Mesendoderm (in vitro differentiated cells): ENCODE data around the gene EFCAB6.

Experiments used
- DNase-seq: peaks from one replicate; pipeline ENCODE4 v3.0.0; 2013
- H2AK5ac ChIP-seq: 2 replicates; pipeline ENCODE4 v1.6.1; 2013; ENCODE audit warnings: low read length, inconsistent platforms
- H2BK120ac ChIP-seq: 2 replicates; pipeline ENCODE4 v1.6.1; 2013; ENCODE audit warnings: low read depth, mild to moderate bottlenecking, low read length, moderate library complexity, mixed read lengths
- H2BK15ac ChIP-seq: replicated peaks from 2 replicates; pipeline ENCODE4 v1.6.1; 2013; ENCODE audit warnings: low read depth, mild to moderate bottlenecking, moderate library complexity
- H2BK5ac ChIP-seq: 2 replicates; pipeline ENCODE4 v1.6.1; 2013; ENCODE audit warnings: low read length, inconsistent platforms
- H3K18ac ChIP-seq: 2 replicates; pipeline ENCODE4 v1.6.1; 2013; ENCODE audit warnings: mild to moderate bottlenecking, low read length, mixed read lengths
- H3K23ac ChIP-seq: one replicate; pipeline ENCODE4 v1.6.1; 2013; ENCODE audit warnings: low read length
- H3K27ac ChIP-seq: 2 replicates; pipeline ENCODE4 v1.5.1; 2013; ENCODE audit warnings: low read depth, mild to moderate bottlenecking, inconsistent platforms, low read length, moderate library complexity
- H3K27me3 ChIP-seq: 2 replicates; pipeline ENCODE4 v1.6.1; 2013; ENCODE audit warnings: low read length, control low read depth, mild to moderate bottlenecking, inconsistent platforms; ENCODE audit not compliant: insufficient read depth, poor library complexity
- H3K36me3 ChIP-seq: 2 replicates; pipeline ENCODE4 v1.6.1; 2013; ENCODE audit warnings: low read length, inconsistent platforms; ENCODE audit not compliant: control insufficient read depth, insufficient read depth
- H3K4ac ChIP-seq: one replicate; pipeline ENCODE4 v1.6.1; 2013; ENCODE audit warnings: low read depth, mild to moderate bottlenecking, low read length, moderate library complexity
- H3K4me1 ChIP-seq: 2 replicates; pipeline ENCODE4 v1.6.1; 2013; ENCODE audit warnings: low read depth, low read length, inconsistent platforms; ENCODE audit not compliant: control insufficient read depth
- H3K4me2 ChIP-seq: 2 replicates; pipeline ENCODE4 v1.6.1; 2013; ENCODE audit warnings: low read length
- H3K4me3 ChIP-seq: 2 replicates; pipeline ENCODE4 v1.5.1; 2013; ENCODE audit warnings: mild to moderate bottlenecking, low read length
- H3K56ac ChIP-seq: one replicate; pipeline ENCODE4 v1.6.1; 2013; ENCODE audit warnings: low read length
- H3K79me1 ChIP-seq: 2 replicates; pipeline ENCODE4 v1.6.1; 2013; ENCODE audit warnings: low read length, inconsistent platforms
- H3K79me2 ChIP-seq: 2 replicates; pipeline ENCODE4 v1.6.1; 2013; ENCODE audit warnings: mild to moderate bottlenecking, low read length; ENCODE audit not compliant: control insufficient read depth, insufficient read depth
- H3K9ac ChIP-seq: 2 replicates; pipeline ENCODE4 v1.6.1; 2013; ENCODE audit warnings: low read length, inconsistent platforms
- H4K5ac ChIP-seq: one replicate; pipeline ENCODE4 v1.6.1; 2013; ENCODE audit warnings: low read length
- H4K8ac ChIP-seq: one replicate; pipeline ENCODE4 v1.6.1; 2013; ENCODE audit warnings: low read depth, mild to moderate bottlenecking, control low read depth, low read length, moderate library complexity
- WGBS: extraction: QIAGEN DNeasy Blood & Tissue Kit; methylation state at CpG from one replicate; pipeline ENCODE4 v1.1.7; 2013; ENCODE audit warnings: low lambda C conversion rate, missing lambda C conversion rate; ENCODE audit not compliant: insufficient coverage; ENCODE audit errors: extremely low coverage; 5-methylcytosine and 5-hydroxymethylcytosine counted together

The EFCAB6 gene

GRCh38 chr22:43821606-43822425 is 9.7 kb upstream of the EFCAB6 start:
- Histone ChIP-seq H3K4me2 (no peak overlapping the region), H3K4me3 (no peak overlapping the region), H3K9ac (no peak overlapping the region), H3K79me1 (no peaks in the 10 kb centered on the region), H3K23ac (no peak overlapping the region), H3K27ac (no peak overlapping the region), H4K8ac (no peak overlapping the region), H2BK5ac (no peak overlapping the region), H2BK15ac (no peak overlapping the region), H3K79me2 (no peaks in the 10 kb centered on the region), H3K56ac (no peak overlapping the region), H3K36me3 (no peaks in the 10 kb centered on the region), H3K27me3 (no peaks in the 10 kb centered on the region), H3K18ac (no peak overlapping the region), H4K5ac (no peak overlapping the region), H2AK5ac (no peak overlapping the region), H2BK120ac (no peak overlapping the region), H3K4ac (no peak overlapping the region), H3K4me1 (no peaks in the 10 kb centered on the region)
- WGBS = no CpG with 5 or more reads among the region's 22 CpGs
- no peak for DNase-seq

DNA sequence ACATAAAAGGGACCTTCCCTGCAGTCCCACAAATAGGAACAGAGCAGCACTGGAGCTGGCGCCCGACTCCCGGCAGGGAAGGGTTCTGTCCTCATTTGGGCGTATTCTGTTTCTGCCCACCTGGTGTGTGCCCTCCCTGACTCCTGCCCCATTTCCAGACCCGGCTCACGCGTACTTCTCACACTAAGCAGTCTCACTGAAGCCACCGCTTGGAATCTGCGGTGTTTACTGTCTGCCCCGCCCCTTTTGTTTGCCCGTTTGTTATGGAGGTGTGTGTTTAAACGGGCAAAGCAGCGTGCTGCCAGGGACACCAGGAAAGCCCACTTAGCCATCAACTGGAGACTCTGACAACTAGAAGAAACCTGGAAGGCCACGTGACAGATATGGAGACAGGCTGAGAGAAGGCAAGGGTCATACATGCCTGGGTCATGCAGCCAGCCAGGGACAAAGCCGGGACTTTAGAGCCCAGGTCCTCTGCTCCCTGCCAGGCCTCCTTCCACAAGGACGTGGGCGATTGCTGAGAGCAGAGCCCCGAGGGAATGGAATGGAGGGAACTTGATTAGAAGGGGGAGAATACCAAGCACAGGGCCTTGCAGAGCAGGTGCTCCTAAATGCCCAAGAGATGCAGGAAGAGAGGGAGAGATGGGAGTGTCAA is 8.7 kb upstream of the EFCAB6 start:
- H2BK5ac ChIP-seq = no peak overlapping the region
- H3K27ac ChIP-seq = no peak overlapping the region
- H4K5ac ChIP-seq = no peak overlapping the region
- H2AK5ac ChIP-seq = no peak overlapping the region
- H3K79me1 ChIP-seq = no peaks in the 10 kb centered on the region
- H2BK120ac ChIP-seq = no peak overlapping the region
- no peak for DNase-seq
- no peak overlapping the region for H3K9ac ChIP-seq
- H3K4me3 ChIP-seq = no peak overlapping the region
- H3K4ac ChIP-seq = no peak overlapping the region
- H4K8ac ChIP-seq = no peak overlapping the region
- H3K79me2 ChIP-seq = no peaks in the 10 kb centered on the region
- no peak overlapping the region for H3K18ac ChIP-seq
- no peak overlapping the region for H3K4me2 ChIP-seq
- H3K4me1 ChIP-seq = no peaks in the 10 kb centered on the region
- no peak overlapping the region for H3K56ac ChIP-seq
- H3K23ac ChIP-seq = no peak overlapping the region
- no CpG with 5 or more reads among the region's 18 CpGs for WGBS
- H2BK15ac ChIP-seq = no peak overlapping the region
- H3K36me3 ChIP-seq = no peaks in the 10 kb centered on the region
- H3K27me3 ChIP-seq = no peaks in the 10 kb centered on the region

DNA sequence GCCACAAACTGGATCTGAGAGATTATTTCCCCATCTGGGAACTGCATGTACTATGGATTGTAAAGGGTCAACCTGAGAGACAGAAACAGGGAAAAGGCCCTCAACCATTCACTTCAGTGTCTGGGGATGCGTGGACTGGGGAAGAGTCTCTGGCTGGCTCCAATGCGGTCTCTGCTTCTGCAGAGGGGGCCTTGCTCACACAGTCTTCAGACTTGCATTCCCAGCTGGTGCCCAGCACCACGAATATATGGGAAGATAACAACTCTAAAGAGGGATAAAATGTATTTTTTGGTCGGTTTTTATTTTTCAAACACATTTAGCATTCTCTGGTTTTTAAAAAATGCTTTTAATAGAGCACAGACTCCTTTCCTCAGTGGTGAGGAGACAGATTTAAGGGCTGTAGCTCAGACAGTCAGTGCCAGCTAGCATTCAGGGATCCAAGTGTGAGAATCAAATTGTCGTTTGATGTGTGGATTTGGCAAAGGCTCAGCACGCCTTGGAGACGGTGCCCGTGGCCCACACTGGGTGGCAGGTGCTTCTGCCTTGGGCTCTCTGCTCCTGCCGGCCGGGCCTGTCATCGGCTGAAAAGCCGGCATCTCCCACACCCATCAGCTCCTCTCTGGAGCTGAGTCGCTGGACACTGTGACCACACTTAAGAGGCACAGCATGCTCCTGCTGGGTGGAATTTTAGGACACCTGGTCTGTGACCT is 8.0 kb upstream of the EFCAB6 start:
- no peak for DNase-seq
- Histone ChIP-seq H3K27ac (no peak overlapping the region), H3K4me2 (no peak overlapping the region), H3K4ac (no peak overlapping the region), H4K8ac (no peak overlapping the region), H3K9ac (no peak overlapping the region), H3K18ac (no peak overlapping the region), H2AK5ac (no peak overlapping the region), H3K79me1 (no peaks in the 10 kb centered on the region), H4K5ac (no peak overlapping the region), H2BK15ac (no peak overlapping the region), H3K23ac (no peak overlapping the region), H3K56ac (no peak overlapping the region), H3K79me2 (no peaks in the 10 kb centered on the region), H2BK120ac (no peak overlapping the region), H3K27me3 (no peaks in the 10 kb centered on the region), H3K4me3 (no peak overlapping the region), H2BK5ac (no peak overlapping the region), H3K36me3 (no peaks in the 10 kb centered on the region), H3K4me1 (no peaks in the 10 kb centered on the region)
- WGBS = no CpG with 5 or more reads among the region's 13 CpGs

- H3K4me2 ChIP-seq = no peak overlapping the region
- H3K4me1 ChIP-seq = no peaks in the 10 kb centered on the region
- no peaks in the 10 kb centered on the region for H3K27me3 ChIP-seq
- no peak overlapping the region for H3K9ac ChIP-seq
- no peak overlapping the region for H2BK15ac ChIP-seq
- DNase-seq = no peak
- H3K18ac ChIP-seq = no peak overlapping the region
- WGBS = no CpG with 5 or more reads among the region's 12 CpGs
- H3K79me2 ChIP-seq = no peaks in the 10 kb centered on the region
- H3K4me3 ChIP-seq = no peak overlapping the region
- no peak overlapping the region for H2BK5ac ChIP-seq
- H2AK5ac ChIP-seq = no peak overlapping the region
- H3K79me1 ChIP-seq = no peaks in the 10 kb centered on the region
- H3K56ac ChIP-seq = no peak overlapping the region
- H3K23ac ChIP-seq = no peak overlapping the region
- H3K36me3 ChIP-seq = no peaks in the 10 kb centered on the region
- H4K8ac ChIP-seq = no peak overlapping the region
- H3K4ac ChIP-seq = no peak overlapping the region
- H2BK120ac ChIP-seq = no peak overlapping the region
- no peak overlapping the region for H3K27ac ChIP-seq
- no peak overlapping the region for H4K5ac ChIP-seq
These were observed 7.4 kb upstream of the EFCAB6 start for GRCh38 chr22:43819421-43819921.

- no peak overlapping the region for H3K56ac ChIP-seq
- no peak overlapping the region for H3K27ac ChIP-seq
- H2AK5ac ChIP-seq = no peak overlapping the region
- no peak overlapping the region for H3K4ac ChIP-seq
- no peak overlapping the region for H3K9ac ChIP-seq
- no peak overlapping the region for H4K8ac ChIP-seq
- no peak overlapping the region for H4K5ac ChIP-seq
- H2BK15ac ChIP-seq = no peak overlapping the region
- H3K27me3 ChIP-seq = no peaks in the 10 kb centered on the region
- no peaks in the 10 kb centered on the region for H3K79me2 ChIP-seq
- H2BK120ac ChIP-seq = no peak overlapping the region
- no CpG with 5 or more reads among the region's 11 CpGs for whole genome bisulfite sequencing
- no peaks in the 10 kb centered on the region for H3K79me1 ChIP-seq
- H2BK5ac ChIP-seq = no peak overlapping the region
- H3K18ac ChIP-seq = no peak overlapping the region
- H3K36me3 ChIP-seq = no peaks in the 10 kb centered on the region
- no peaks in the 10 kb centered on the region for H3K4me1 ChIP-seq
- H3K4me2 ChIP-seq = no peak overlapping the region
- H3K4me3 ChIP-seq = no peak overlapping the region
- H3K23ac ChIP-seq = no peak overlapping the region
- DNase-seq = no peak
These were observed 6.9 kb upstream of the EFCAB6 start for GRCh38 chr22:43818981-43819380.
